ENCODE data around the gene ZFYVE28.
A peak's percentile ranks its signal among the peaks of the same experiment; 100 is the strongest.

Gene ZFYVE28

DNA sequence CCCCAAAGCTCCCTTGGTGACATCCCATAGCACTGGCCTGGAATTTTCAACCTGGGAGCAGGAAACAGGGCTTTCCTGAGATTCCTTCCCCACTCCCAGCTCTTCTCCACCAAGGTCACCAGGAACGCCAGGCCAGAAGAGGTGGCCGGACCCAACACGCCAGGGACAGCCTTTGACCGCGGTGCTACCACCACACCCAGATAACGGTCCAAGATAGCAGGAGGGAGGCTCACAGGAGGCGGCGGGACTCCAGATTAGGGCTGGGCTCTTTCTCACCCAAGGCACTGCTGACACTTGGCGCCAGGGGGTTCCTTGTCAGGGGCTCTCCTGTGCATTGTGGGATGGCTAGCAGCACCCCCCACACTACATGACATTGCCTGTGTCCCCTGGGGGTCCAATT lies 22.9 kb downstream of the ZFYVE28 start:
- in situ Hi-C loops (cut with MboI; ENCODE audit: low pct_unique_long_range_greater_than_20kb, low sequenced_read_pairs, unreplicated experiment) = no loop called here
- DNase-seq (ENCODE audit: low spot score) = no peak
- TF ChIP-seq, protein P1, sequence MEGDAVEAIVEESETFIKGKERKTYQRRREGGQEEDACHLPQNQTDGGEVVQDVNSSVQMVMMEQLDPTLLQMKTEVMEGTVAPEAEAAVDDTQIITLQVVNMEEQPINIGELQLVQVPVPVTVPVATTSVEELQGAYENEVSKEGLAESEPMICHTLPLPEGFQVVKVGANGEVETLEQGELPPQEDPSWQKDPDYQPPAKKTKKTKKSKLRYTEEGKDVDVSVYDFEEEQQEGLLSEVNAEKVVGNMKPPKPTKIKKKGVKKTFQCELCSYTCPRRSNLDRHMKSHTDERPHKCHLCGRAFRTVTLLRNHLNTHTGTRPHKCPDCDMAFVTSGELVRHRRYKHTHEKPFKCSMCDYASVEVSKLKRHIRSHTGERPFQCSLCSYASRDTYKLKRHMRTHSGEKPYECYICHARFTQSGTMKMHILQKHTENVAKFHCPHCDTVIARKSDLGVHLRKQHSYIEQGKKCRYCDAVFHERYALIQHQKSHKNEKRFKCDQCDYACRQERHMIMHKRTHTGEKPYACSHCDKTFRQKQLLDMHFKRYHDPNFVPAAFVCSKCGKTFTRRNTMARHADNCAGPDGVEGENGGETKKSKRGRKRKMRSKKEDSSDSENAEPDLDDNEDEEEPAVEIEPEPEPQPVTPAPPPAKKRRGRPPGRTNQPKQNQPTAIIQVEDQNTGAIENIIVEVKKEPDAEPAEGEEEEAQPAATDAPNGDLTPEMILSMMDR (IDR thresholded peaks at IDR 0.05; ENCODE audit: extremely low read depth, insufficient read depth, missing control alignments) = no peak

DNA sequence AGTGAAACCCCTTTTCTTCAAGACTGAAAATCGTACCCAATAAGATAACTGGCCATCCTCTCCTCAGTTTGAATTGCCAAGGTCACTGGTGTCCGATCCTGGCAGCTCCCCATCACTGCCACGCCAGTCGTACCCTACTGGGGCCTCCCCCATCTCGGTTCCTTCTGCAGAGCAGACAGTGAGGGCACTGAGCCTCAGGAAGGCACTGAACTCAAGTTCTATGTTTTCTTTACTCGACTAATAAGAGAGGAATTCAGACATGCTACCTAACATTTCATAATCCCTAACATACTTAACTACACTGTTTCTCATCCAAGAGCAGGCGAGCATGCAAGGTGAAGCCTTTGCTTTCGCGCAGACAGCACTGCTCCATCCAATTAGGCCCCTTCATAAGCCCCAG lies 23.4 kb downstream of the ZFYVE28 start:
- in situ Hi-C loops (cut with MboI; ENCODE audit: low pct_unique_long_range_greater_than_20kb, low sequenced_read_pairs, unreplicated experiment) = no loop called here
- TF ChIP-seq, protein P1 (IDR thresholded peaks at IDR 0.05; ENCODE audit: extremely low read depth, insufficient read depth, missing control alignments) = no peak
- no peak for DNase-seq (ENCODE audit: low spot score)

DNA sequence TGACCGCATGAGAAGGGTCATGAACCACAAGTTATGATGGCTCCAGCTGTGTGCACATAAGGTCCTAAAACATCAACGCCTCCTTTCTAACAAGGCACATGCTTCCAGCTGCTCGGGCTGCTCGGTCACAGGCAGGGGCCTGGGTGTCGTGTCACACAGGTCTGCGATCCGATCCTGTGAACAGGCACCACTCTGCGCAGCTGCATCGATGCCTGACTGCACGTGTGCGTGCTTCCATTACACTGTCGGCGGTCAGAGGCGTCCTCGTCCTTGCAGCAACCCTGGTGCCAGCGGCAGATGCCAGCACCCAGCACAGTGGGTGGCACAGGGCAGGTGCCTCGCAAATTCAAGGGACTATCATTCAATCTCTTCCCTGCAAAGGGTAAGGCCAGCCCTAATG lies 23.9 kb downstream of the ZFYVE28 start:
- TF ChIP-seq, protein P1 (IDR thresholded peaks at IDR 0.05; ENCODE audit: extremely low read depth, insufficient read depth, missing control alignments) = no peak
- DNase-seq (ENCODE audit: low spot score) = no peak
- in situ Hi-C loops (cut with MboI; ENCODE audit: low pct_unique_long_range_greater_than_20kb, low sequenced_read_pairs, unreplicated experiment) = no loop called here

DNA sequence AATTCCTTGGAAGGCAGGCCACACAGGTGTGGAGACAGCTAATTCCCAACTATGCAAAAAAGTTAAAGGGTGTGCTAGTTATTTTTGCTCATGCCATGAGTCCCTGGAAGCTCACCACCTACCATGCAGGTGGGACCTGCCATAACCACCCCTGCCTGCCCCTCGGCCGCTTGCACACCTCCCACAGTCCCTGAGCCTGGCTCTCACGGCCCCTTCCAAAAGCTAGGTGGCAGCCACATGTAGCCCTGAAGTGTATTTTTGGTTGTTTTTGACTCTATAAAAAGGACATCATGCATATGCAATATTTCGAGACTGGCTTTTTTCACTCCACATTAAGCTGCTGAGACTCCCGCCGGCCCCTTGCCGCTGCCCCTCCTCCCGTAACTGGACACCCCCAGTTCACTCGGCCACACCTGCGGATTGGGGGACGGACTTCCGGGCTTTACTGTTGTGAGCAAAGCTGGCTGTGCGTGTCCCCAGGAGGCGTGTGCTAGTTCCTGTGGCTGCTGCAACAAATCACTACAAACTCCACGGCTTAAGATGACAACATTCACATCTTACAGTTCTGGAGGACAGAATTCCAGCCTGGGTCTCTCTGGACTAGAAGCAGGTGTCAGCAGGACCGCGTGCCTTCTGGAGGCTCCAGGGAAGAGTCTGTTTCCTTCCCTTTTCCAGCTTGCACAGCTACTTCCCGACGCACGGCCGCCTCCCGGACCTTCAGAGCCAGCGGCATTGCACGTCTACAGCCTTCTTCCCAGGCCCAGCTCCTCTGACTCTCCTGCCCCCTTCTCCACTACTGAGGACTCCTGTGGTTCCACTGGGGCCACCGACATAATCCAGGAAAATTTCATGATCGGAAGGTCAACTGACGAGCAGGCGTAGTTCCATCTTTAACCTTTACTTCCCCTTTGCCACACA lies 24.8 kb downstream of the ZFYVE28 start:
- TF ChIP-seq, protein P1 (IDR thresholded peaks at IDR 0.05; ENCODE audit: extremely low read depth, insufficient read depth, missing control alignments) = no peak
- peak; percentile 70 for DNase-seq (ENCODE audit: low spot score)
- in situ Hi-C loops (cut with MboI; ENCODE audit: low pct_unique_long_range_greater_than_20kb, low sequenced_read_pairs, unreplicated experiment) = no loop called here

DNA sequence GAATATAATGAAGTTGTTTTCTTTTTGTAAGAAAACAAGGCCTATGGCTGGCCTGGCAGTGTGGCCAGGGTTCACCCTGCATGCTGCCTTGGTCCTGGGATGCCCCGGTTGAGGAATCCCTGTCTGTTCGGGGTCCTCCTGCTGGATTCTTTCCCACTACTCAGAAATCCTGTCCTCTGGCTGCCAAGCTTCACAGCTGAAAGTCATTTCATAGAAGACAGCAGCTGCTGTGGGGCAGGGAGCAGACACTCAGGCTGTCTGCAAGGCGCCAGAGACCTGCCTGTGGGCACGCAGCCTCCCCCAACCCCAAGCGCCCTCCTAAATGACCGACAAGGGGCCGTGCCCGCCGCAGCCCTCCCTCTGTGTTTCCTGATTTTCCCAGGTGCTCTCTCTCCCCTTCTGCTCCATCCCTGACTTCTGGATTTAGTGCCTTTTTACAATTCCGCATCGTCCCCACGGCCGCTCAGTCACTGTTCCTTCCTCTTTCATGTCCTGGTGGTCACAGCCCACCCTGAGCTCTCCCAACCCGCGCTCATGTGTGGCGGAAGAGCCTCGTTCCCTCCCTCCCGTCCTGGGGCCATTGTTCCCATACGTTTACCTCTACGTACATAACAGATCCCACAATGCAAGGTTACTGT lies 27.5 kb downstream of the ZFYVE28 start:
- no peak for DNase-seq (ENCODE audit: low spot score)
- TF ChIP-seq, protein P1 (IDR thresholded peaks at IDR 0.05; ENCODE audit: extremely low read depth, insufficient read depth, missing control alignments) = no peak
- in situ Hi-C loops (cut with MboI; ENCODE audit: low pct_unique_long_range_greater_than_20kb, low sequenced_read_pairs, unreplicated experiment) = no loop called here

DNA sequence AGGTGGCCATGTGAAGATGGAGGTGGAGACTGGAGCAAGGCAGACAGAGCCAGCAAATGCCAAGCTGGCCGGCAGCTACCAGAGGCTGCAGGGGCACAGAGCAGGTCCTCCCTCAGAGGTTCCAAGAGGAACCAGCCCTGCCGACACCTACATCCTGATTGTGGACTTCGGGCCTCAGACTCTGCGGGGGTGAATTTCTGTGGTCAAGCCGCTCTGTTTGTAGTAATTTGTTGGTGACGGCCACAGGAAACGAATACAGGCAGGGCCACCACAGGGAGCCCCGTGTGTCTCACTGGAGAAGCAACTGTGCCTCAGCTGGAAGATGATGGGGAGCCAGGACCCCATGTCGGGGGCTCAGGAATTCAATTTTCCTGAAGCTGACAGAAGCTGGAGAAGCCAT lies 28.3 kb downstream of the ZFYVE28 start:
- TF ChIP-seq, protein P1 (IDR thresholded peaks at IDR 0.05; ENCODE audit: extremely low read depth, insufficient read depth, missing control alignments) = no peak
- in situ Hi-C loops (cut with MboI; ENCODE audit: low pct_unique_long_range_greater_than_20kb, low sequenced_read_pairs, unreplicated experiment) = no loop called here
- no peak for DNase-seq (ENCODE audit: low spot score)

Data from GM13977 (cell line).